Choroid plexus epithelial cell (primary cell): ENCODE data around the gene CCDC17.

ENCODE experiments used
- DNase-seq: peaks from one replicate; pipeline ENCODE4 v3.0.0-alpha.2; 2010; ENCODE audit warnings: low read depth
- H3K4me3 ChIP-seq: 2 replicates; pipeline ENCODE4 v1.5.1; 2011; ENCODE audit warnings: low read depth, mild to moderate bottlenecking, control low read depth, low read length, moderate library complexity
- CTCF ChIP-seq: conservative IDR thresholded peaks from 2 replicates; pipeline ENCODE4 v1.5.1; 2011; ENCODE audit warnings: low read depth, mild to moderate bottlenecking, control low read depth, inconsistent platforms, low read length, moderate library complexity

Gene CCDC17

GRCh38 chr1:45583666-45584350 lies 40.0 kb downstream of the CCDC17 start, which contains the start of gene NASP:
NASP (plus strand) TSS chr1:45584041; CDS start chr1:45584147, 106 bp downstream.
- TF ChIP-seq CTCF = peak; percentile 28
- H3K4me3 ChIP-seq = peak within 1 kb of the TSS; percentile 100
- DNase-seq = peak; percentile 78

GRCh38 chr1:45583264-45583665 lies 40.6 kb downstream of the CCDC17 start:
- H3K4me3 ChIP-seq = peak overlapping the region; percentile 100
- peak; percentile 99 for DNase-seq
- no peak for TF ChIP-seq CTCF

GRCh38 chr1:45574105-45574626 lies 49.7 kb downstream of the CCDC17 start:
- no peak overlapping the region for H3K4me3 ChIP-seq
- no peak for TF ChIP-seq CTCF
- no peak for DNase-seq

GRCh38 chr1:45573231-45573804 lies 50.5 kb downstream of the CCDC17 start:
- peak; percentile 53 for DNase-seq
- H3K4me3 ChIP-seq = no peak overlapping the region
- peak; percentile 39 for TF ChIP-seq CTCF

GRCh38 chr1:45570631-45571030 lies 53.2 kb downstream of the CCDC17 start:
- TF ChIP-seq CTCF = no peak
- no peak for DNase-seq
- no peak overlapping the region for H3K4me3 ChIP-seq
